T-helper 2 cell (primary cell): ENCODE results near the gene CLIP1.
"Not testable (repeated sequence)": the region's sequence is repeated elsewhere in the genome, so short reads cannot be mapped to it uniquely, and the experiment has no call there.

Source experiments
- DNase-seq, 5 experiments: peaks; one replicate each; pipeline versions ENCODE4 v3.0.0 to v3.0.0-alpha.2; 2012 to 2022

CLIP1 gene

DNA sequence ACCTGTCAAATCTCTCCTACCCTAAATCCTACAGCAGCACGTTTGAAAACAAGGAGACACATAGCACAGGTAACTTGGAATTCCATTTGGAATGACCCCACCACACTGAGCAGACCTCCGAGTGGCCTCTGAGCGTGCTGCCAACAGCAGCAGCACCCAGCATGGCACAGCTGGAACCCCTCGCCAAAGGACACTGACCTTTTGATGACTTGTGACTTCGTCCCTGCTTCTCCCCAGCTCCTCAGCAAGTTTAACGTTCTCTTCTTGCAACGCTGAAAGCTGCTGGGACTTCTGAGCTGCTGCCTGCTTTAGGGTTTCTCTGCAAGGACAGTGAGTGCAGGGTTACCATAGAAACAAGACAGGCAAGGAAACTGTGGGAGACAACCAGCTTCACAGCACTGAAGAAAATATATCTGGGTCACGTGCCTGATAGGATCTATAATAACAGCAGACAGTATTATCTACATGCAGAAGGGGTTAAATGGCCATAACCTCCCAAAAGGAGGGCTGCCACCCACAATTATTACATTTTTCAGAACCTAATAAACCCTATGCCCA is 112.8 kb downstream of the CLIP1 start:
- DNase-seq = no peak

DNA sequence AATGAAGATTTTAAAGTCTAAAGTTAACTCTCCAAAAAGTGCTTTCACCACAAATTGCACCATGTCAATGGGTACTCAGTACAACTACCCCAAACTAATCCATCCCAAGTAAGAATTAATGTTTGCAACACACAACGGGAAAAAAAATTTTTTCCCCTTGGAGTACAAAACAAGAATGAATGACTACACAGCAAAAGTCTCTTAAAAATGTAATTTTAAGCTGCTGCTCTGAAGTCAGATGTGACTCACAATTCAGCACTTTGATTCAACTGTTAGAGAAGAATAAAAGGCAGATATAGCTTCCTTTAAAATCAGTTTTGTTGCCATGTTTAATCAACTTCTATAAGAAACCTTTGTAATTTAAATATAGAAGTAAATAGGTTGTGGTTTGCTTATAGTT is 113.7 kb downstream of the CLIP1 start:
- DNase-seq = no peak

DNA sequence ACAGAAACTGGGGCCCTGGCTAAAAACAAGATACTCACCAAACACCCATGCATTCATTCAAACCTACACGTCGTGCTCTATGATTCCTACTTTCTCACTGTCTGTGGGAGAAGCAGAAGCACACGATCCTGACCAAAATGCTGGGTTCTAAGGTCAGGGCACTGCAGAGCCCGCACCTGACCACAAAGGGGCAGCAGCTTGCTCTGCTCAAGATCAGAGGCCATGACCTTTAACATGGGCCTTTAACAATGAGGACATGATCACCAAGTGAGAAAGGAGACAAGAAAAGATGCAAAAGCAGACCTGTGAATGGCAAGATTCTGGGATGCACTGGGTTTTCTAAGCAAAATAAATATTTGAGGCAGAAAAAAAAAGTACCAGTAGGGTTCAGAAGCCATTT is 116.1 kb downstream of the CLIP1 start:
- DNase-seq = no peak

DNA sequence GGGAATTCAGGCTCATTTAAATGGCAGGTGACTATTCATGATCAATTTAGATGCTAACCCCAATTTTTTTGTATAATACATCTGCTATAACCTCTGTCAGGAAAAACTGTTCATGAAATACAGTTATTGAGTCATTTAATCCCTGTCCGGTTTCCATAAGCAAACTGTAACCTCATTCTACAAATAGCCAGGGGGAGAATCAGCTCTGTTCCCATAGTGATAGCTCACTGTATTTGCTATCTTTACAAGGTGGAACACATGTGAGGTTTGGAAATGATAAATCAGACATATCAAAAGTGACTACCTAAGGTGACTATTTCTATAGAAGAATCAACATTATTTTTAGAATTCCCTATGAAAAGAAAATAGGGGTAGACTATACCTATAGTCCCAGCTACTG is 117.5 kb downstream of the CLIP1 start:
- no peak for DNase-seq

DNA sequence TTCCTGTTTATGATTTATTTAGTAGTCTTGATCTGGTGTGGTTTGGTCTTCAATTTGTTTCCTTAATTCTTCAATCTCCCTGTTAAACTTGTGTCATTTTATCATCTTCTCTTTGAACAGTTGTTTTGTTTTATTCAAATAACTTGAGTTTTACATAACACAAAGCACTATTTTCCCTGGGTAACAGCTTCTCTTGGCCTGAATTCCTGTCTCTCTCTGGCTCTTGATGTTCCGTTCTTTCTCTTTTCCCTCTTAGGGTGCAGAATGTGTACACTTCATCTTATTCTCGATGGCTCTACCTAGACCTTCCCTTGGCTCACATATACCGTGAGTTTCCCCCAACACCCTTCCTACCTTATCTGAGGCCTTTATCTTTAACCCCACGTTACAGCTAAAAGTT is 119.4 kb downstream of the CLIP1 start:
- no peak for DNase-seq

DNA sequence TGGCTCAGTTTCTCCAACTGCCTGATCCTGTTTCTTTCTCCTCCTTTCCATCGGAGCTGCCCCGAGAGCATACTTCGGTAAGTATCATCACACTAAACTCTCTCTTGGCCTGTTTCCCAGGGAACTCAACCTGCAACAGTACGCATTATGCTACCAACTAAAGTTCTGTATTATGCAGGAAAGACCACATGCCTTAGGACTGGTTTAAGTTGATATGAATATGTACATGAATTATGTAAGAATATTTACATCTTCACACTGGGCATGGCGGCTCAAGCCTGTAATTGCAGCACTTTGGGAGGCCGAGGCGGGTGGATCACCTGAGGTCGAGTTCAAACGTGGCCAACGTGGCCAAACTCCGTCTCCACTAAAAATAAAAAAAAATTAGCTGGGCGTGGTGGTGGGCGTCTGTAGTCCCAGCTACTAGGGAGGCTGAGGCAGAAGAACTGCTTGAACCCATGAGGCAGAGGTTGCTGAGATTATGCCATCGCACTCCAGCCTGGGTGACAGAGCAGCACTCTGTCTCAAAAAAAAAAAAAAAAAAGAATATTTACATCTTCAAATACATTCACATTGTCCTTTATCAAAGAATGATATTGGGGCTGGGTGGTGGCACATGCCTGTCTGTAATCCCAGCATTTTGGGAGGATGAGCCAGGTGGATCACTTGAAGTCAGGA is 124.3 kb downstream of the CLIP1 start:
- no peak for DNase-seq

DNA sequence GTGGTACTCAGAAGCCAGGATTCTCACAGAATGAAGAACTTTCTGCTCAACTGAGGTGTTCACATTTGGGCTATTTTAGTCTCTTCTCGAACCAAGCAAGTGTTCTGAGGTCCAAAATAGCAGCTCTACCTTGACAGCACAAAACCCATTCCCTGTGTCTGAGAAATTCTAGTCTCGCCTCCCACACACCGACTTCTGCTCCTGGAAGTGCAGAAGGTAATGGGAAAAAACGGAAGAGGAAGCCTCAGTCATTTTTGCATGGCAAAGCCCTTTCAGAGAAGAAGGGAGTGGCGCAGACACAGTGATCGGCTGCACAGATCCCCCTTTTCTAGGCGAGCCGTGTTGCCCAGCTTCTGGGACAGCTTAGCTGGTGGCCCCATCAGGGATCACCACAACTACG is 125.0 kb downstream of the CLIP1 start:
- no peak for DNase-seq

DNA sequence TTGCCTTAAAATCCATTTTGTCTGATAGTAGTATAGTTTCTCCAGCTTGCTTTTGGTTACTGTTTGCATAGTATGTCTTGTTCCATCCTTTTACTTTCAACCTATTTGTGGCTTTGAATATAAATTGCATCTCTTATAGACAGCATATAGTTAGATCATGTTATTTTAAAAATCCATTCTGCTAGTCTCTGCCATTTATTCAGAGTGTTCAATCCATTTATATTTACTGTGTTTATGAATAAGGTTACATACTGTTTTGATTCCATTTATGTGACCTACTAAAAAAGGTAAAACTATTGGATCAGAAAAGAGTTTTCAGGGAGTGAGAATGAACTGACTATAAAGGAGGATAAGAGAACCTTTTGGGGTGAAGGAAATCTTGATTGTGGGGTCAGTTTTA is 126.6 kb downstream of the CLIP1 start:
- DNase-seq = no peak

DNA sequence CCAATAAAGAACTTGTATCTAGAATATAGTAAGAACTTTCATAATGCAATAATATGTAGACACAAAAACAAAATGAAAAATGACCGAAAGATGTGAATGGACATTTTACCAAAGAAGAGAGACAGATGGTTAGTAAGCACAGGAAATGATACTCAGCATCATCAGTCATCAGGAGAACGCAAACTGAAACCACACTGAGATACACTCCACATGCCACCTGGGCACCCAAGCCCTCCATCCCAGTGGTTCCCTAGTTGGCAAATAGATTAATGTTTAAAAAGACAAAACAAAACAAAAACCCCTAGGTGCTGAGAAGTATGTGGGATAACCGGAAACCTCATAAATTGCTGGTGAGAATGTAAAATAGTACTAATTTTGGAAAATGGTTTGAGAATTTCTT is 129.4 kb downstream of the CLIP1 start:
- peak in 1 of 5 experiments; percentile 72 for DNase-seq

DNA sequence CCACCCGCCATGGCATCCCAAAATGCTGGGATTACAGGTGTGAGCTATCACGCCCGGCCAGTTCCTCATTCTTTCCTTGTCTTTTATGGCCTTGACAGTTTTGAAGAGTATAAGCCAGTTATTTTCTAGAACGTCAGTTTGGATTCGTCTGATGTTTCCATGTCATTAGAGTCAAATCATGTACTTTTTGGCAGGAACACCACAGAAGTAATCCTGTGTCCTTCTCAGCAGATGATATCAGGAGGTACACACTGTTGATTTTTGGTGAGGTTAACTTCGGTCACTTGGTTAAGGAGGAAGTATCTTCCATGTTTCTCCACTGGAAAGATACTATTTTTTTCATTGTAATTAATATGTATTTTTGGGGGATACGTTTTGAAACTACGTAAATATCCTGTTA is 131.0 kb downstream of the CLIP1 start:
- no peak for DNase-seq

DNA sequence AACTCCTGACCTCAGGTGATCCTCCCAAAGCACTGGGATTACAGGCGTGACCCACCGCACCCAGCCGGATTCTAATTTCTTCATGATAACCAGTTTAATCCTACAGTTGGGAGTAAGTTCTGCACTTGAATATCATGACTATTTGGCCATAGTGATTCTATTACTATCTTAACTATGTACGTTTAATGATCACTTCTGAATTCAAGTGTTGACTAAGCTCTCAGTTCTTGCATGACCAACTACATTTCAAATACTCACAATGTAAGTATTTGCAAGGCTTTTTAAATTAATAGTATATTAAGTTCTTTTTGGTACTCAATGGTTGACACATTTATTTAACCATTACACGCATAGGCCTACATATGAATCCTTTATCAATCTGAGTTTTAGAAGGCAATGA is 138.8 kb downstream of the CLIP1 start:
- no peak for DNase-seq

DNA sequence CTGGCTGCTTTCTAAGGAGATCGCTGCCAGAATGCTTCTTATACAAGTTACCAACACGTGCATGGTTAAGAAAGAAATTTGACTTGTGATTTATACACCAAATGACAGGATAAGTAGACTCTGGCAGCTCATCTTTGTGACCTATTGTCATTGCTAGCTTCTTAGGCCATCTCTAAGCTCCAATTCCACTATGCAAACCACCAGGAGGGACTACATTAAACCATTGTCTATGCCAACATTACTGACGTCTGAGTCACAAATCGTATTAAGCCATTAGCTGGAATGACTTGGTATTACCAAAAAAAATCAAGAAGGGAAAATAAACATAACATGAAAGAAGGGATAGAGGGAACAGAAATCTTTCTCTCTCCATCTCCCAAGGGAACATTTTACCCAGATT is 140.4 kb downstream of the CLIP1 start:
- DNase-seq = no peak

DNA sequence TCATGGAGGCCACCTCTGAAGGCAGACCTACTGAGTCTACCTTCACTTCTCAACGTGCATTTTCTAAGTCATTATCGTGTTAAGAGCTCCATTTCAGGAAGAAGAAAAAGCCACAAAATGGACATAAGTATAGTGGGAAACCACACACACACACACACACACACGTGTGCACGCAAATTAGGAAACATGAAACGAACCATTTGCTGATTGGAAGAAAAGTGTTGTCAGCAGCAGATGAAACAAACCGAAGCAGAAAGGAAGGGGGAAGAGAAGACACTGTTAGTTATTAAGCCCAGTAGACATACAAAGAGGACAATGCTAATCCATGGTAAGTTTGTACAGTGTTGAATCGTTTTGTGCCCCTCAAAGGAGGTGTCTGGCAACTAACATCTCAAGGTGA is 146.2 kb downstream of the CLIP1 start:
- DNase-seq = no peak

DNA sequence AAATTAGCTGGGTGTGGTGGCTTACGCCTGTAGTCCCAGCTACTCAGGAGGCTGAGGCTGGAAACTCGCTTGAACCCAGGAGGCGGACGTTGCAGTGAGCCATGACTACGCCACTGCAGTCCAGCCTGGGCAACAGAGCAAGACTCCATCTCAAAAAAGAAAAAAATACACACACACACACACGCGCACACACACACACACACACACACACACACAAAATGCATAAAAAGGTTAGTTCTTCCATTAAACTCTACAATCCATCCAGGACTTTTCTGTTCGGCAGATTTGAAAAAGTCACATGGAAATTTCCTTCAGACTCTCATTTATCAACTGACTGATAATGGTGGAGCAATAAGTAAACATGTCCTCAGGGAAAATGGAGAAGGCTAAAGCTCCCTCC is 147.0 kb downstream of the CLIP1 start:
- no peak for DNase-seq

DNA sequence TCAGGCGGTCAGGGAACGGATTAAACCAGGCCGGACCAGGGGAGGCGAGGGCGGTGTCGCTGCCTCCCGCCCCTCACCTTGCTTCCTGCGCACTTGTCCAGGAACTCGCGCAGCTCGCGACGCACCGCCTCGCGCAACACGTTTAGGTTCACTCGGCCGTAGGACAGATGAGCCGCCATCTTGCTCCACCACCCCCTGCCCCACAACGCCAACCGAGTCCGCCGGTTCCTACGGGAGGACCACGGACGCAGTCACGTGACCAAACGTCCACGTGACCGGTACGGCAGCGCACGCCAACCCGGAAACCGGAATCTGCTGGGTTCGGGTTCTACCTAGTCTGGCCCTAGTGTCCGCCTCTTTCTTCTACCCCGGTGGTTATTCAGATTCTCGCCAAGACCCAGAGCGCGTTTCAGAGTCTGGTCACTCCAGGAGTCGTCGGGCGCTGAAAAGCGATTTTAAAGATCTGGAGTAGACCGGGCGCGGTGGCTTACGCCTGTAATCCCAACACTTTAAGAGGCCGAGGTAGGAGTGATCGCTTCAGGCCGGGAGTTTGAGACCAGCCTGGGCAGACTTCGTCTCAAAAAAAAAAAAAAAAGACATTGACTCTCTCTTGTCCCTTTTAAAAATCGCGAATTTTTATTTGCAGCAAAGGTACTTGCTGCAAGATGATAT is 156.1 kb downstream of the CLIP1 start, which contains the start of gene VPS33A:
Gene VPS33A (minus strand): TSS at position 265 of the 672 bp plus-strand sequence. CDS start 86 bp downstream, at position 179.
- DNase-seq = peak; percentile 84 to 99 (median 89)

DNA sequence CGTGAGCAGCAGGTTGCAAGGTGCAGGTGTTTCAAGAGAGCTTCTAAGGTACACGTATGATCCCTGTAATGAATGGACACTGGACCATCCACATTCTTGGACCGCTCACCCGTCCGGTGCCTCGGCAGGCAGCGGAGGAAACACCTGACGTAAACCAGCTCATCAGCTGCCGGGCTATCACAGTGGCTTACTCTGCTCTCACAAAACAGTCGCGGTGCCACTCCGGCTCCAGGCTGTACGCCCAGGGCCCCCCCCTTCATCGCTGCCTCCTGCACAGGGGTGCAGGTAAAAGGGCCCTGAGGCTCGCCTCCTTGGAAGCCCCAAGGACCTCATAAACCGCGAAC is 156.6 kb downstream of the CLIP1 start:
- peak in 1 of 5 experiments; percentile 71 for DNase-seq

DNA sequence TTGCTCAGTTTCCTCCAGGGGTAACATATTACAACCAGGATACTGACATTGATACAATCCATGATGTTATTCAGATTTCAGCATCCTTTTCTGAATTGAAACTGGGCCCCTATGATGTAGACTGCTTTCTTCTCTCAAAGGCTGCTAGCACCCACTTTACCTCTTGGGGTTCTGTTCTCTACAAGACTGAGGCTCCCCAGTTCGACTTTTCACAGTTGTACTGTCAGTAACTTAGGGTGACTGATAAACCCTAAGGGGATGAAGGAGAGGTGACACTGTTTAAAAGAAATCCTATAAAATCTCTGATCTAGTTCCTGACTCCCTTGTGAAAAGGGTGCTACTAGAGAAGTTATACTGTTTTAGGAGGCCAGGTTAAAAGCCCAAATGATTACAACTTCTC is 157.0 kb downstream of the CLIP1 start:
- DNase-seq = peak in 2 of 5 experiments; percentile 13 to 56

DNA sequence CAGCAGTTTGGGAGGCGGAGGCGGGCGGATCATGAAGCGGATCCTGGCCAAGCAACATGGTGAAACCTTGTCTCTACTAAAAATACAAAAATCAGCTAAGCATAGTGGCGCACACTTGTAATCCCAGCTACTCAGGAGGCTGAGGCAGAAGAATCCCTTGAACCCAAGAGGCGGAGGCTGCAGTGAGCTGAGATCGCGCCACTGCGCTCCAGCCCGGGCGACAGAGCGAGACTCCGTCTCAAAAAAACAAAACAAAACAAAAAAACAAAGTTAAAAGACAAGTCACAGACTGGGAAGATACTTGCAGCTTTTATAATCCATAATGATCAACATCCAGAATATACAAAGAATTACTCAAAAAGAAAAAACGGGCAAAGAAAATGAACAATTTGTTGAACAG is 161.7 kb downstream of the CLIP1 start:
- DNase-seq = not testable (repeated sequence)

DNA sequence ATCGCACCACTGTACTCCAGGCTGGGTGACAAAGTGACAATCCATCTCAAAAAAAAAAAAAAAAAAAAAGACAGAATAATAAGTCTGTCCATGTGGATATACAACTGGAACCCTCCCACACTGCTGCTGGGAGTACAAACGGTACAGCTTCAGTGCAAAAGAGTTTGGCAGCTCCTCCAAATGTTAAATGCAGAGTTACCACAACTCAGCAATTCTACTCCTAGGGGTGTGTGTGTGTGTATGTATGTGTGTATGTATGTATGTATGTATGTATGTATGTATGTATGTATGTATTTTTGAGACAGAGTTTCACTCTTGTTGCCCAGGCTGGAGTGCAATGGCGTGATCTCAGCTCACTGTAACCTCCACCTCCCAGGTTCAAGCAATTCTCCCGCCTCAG is 163.5 kb downstream of the CLIP1 start:
- DNase-seq = not testable (repeated sequence)

DNA sequence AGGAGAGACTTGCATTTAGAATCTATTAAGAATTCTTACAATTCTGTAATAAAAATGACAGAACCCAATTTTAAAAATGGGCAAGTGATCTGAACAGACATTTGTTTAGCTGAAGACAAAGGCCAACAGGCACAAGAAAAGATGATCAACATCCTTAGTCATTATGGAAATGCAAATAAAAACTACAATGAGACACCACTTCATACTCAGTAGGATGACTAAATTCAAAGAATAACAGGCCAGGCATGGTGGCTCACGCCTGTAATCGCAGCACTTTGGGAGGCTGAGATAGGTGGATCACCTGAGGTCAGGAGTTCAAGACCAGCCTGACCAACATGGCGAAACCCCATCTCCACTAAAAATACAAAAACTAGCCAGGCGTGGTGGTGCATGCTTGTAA is 164.0 kb downstream of the CLIP1 start:
- not testable (repeated sequence) for DNase-seq

DNA sequence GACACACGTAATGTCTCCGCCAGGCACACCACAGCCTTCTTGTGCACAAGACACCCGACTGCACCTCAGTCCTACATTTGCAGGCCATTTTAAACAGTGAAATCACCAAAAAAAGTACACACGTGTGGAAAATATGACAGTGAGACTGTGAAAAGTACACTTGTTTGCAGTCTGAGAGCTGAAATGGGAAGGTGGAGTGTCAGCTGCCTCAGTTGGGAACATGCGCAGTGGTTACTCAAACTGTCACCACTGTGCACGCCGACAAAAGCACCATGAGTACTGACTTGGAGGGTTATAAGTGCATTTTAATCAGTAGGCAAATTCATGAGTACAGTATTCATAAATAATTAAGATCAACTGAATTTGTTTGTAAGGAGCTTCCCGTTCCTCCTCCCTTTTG is 171.9 kb downstream of the CLIP1 start:
- no peak for DNase-seq

DNA sequence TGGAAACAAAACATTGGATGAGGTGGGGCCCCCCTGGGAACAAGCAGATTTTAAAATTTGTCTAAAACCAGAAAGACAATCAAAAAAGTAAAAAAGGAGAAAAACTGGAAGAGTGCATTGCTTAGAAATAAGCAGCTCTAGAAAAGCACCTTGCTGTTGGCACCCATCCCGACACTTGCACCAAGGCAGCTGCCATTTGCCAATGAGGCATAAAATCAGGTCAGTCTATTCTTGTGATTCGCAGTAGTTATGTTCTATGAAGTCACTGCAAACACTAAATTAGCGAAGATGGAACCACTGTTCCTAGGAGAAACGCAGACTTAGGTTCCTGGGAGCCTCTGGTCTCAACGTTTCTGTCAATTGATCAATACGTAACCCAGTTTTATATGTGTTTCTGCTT is 172.4 kb downstream of the CLIP1 start:
- DNase-seq = no peak

DNA sequence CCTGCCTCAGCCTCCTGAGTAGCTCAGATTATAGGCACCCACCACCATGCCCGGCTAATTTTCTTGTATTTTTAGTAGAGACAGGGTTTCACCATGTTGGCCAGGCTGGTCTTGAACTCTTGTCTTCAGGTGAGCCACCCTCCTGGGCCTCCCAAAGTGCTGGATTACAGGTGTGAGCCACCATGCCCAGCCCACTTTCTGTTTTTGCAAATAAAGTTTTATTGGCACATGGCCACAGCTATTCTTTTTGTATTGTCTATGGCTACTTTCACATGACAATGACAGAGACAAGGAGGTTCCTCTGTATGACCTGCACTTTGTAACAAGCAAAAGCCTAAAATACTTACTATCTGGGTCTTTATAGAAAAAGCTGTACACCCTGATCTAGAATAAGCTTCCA is 176.9 kb downstream of the CLIP1 start:
- peak in 1 of 5 experiments; percentile 67 for DNase-seq
